ENCODE results near the gene PCIF1. TPM values are rescaled to one million over a fixed set of nuclear protein-coding genes. Genes with fewer than 3 reads are reported as not detected.
A peak's percentile ranks its signal among the peaks of the same experiment; 100 is the strongest.

The PCIF1 gene
- total RNA-seq, 1 experiment from 2014 or later: 9.6 TPM

GRCh38 chr20:45944151-45944964 lies 9.9 kb downstream of the PCIF1 start:
- Histone ChIP-seq H3K27me3 (replicated peaks) (no peaks in the 10 kb centered on the region), H3K36me3 (peaks cover 91% of the 10 kb centered on the region), H3K27ac (no peak overlapping the region), H3K4me1 (replicated peaks) (no peaks in the 10 kb centered on the region), H3K9me3 (replicated peaks) (no peaks in the 10 kb centered on the region), H3K4me3 (no peak overlapping the region)
- DNase-seq (ENCODE audit: low read depth in 1 of 2, low spot score in 2 of 2): no peak

GRCh38 chr20:45944965-45945677 lies 10.6 kb downstream of the PCIF1 start:
- Histone ChIP-seq H3K36me3 (peaks cover 91% of the 10 kb centered on the region), H3K27ac (no peak overlapping the region), H3K27me3 (replicated peaks) (no peaks in the 10 kb centered on the region), H3K4me1 (replicated peaks) (no peaks in the 10 kb centered on the region), H3K9me3 (replicated peaks) (no peaks in the 10 kb centered on the region), H3K4me3 (no peak overlapping the region)
- DNase-seq (ENCODE audit: low read depth in 1 of 2, low spot score in 2 of 2): no peak

- H3K4me1 ChIP-seq (replicated peaks): no peaks in the 10 kb centered on the region
- no peak overlapping the region for H3K4me3 ChIP-seq
- no peak for DNase-seq (ENCODE audit: low read depth in 1 of 2, low spot score in 2 of 2)
- H3K9me3 ChIP-seq (replicated peaks): no peaks in the 10 kb centered on the region
- H3K27ac ChIP-seq: no peak overlapping the region
- H3K36me3 ChIP-seq: peaks cover 91% of the 10 kb centered on the region
- no peaks in the 10 kb centered on the region for H3K27me3 ChIP-seq (replicated peaks)
Measured at GRCh38 chr20:45945678-45946148, 11.2 kb downstream of the PCIF1 start.

- H3K4me3 ChIP-seq: no peak overlapping the region
- no peak for DNase-seq (ENCODE audit: low read depth in 1 of 2, low spot score in 2 of 2)
- no peak overlapping the region for H3K27ac ChIP-seq
- no peaks in the 10 kb centered on the region for H3K9me3 ChIP-seq (replicated peaks)
- H3K4me1 ChIP-seq (replicated peaks): no peaks in the 10 kb centered on the region
- H3K36me3 ChIP-seq: peaks cover 91% of the 10 kb centered on the region
- H3K27me3 ChIP-seq (replicated peaks): no peaks in the 10 kb centered on the region
Measured at GRCh38 chr20:45946149-45946970, 11.9 kb downstream of the PCIF1 start.

GRCh38 chr20:45947110-45947866 lies 12.8 kb downstream of the PCIF1 start:
- peaks cover 96% of the 10 kb centered on the region for H3K36me3 ChIP-seq
- DNase-seq (ENCODE audit: low read depth in 1 of 2, low spot score in 2 of 2): peak in 1 of 2 experiments; percentile 42
- no peak overlapping the region for H3K4me3 ChIP-seq
- no peaks in the 10 kb centered on the region for H3K27me3 ChIP-seq (replicated peaks)
- H3K4me1 ChIP-seq (replicated peaks): no peaks in the 10 kb centered on the region
- no peaks in the 10 kb centered on the region for H3K9me3 ChIP-seq (replicated peaks)
- no peak overlapping the region for H3K27ac ChIP-seq

GRCh38 chr20:45948261-45948733 lies 13.8 kb downstream of the PCIF1 start:
- DNase-seq (ENCODE audit: low read depth in 1 of 2, low spot score in 2 of 2): no peak
- H3K36me3 ChIP-seq: peaks cover 100% of the 10 kb centered on the region
- no peaks in the 10 kb centered on the region for H3K9me3 ChIP-seq (replicated peaks)
- no peak overlapping the region for H3K4me3 ChIP-seq
- no peaks in the 10 kb centered on the region for H3K27me3 ChIP-seq (replicated peaks)
- H3K27ac ChIP-seq: no peak overlapping the region
- H3K4me1 ChIP-seq (replicated peaks): no peaks in the 10 kb centered on the region

GRCh38 chr20:45948742-45949541 lies 14.5 kb downstream of the PCIF1 start:
- Histone ChIP-seq H3K4me1 (replicated peaks) (no peaks in the 10 kb centered on the region), H3K27ac (no peak overlapping the region), H3K27me3 (replicated peaks) (no peaks in the 10 kb centered on the region), H3K9me3 (replicated peaks) (no peaks in the 10 kb centered on the region), H3K36me3 (peaks cover 100% of the 10 kb centered on the region), H3K4me3 (no peak overlapping the region)
- DNase-seq (ENCODE audit: low read depth in 1 of 2, low spot score in 2 of 2): peak in 1 of 2 experiments; percentile 40

- Histone ChIP-seq H3K27ac (no peak overlapping the region), H3K4me1 (replicated peaks) (no peaks in the 10 kb centered on the region), H3K9me3 (replicated peaks) (no peaks in the 10 kb centered on the region), H3K27me3 (replicated peaks) (no peaks in the 10 kb centered on the region), H3K36me3 (peaks cover 94% of the 10 kb centered on the region), H3K4me3 (no peak overlapping the region)
- peak in 1 of 2 experiments; percentile 40 for DNase-seq (ENCODE audit: low read depth in 1 of 2, low spot score in 2 of 2)
Measured at GRCh38 chr20:45949542-45950329, 15.3 kb downstream of the PCIF1 start.

GRCh38 chr20:45950330-45950646 lies 15.8 kb downstream of the PCIF1 start:
- Histone ChIP-seq H3K9me3 (replicated peaks) (no peaks in the 10 kb centered on the region), H3K36me3 (peaks cover 91% of the 10 kb centered on the region), H3K4me3 (no peak overlapping the region), H3K27ac (no peak overlapping the region), H3K4me1 (replicated peaks) (no peaks in the 10 kb centered on the region), H3K27me3 (replicated peaks) (no peaks in the 10 kb centered on the region)
- DNase-seq (ENCODE audit: low read depth in 1 of 2, low spot score in 2 of 2): no peak

GRCh38 chr20:45951925-45952834 lies 17.7 kb downstream of the PCIF1 start:
- Histone ChIP-seq H3K36me3 (peaks cover 86% of the 10 kb centered on the region), H3K27me3 (replicated peaks) (no peaks in the 10 kb centered on the region), H3K4me1 (replicated peaks) (no peaks in the 10 kb centered on the region), H3K4me3 (no peak overlapping the region), H3K9me3 (replicated peaks) (no peaks in the 10 kb centered on the region), H3K27ac (no peak overlapping the region)
- no peak for DNase-seq (ENCODE audit: low read depth in 1 of 2, low spot score in 2 of 2)

- no peaks in the 10 kb centered on the region for H3K27me3 ChIP-seq (replicated peaks)
- H3K36me3 ChIP-seq: peaks cover 85% of the 10 kb centered on the region
- H3K4me3 ChIP-seq: no peak overlapping the region
- H3K9me3 ChIP-seq (replicated peaks): no peaks in the 10 kb centered on the region
- no peak overlapping the region for H3K27ac ChIP-seq
- DNase-seq (ENCODE audit: low read depth in 1 of 2, low spot score in 2 of 2): no peak
- H3K4me1 ChIP-seq (replicated peaks): no peaks in the 10 kb centered on the region
Measured at GRCh38 chr20:45952861-45953260, 18.4 kb downstream of the PCIF1 start.
